Mammary epithelial cell (primary cell): ENCODE measurements around the gene PADI2.

ENCODE experiments used
- EZH2 ChIP-seq: IDR thresholded peaks from 2 replicates; pipeline ENCODE4 v1.6.1; 2012; ENCODE audit warnings: low read length, inconsistent platforms, borderline replicate concordance
- TF ChIP-seq, protein P1 (sequence below), 2 donors: IDR thresholded peaks in 1 of 2; conservative IDR thresholded peaks in 1 of 2; 2 replicates each; pipeline ENCODE4 v1.5.1; 2011 to 2012; ENCODE audit warnings: inconsistent platforms in 2 of 2, low read length in 2 of 2, mild to moderate bottlenecking in 2 of 2, control low read depth in 1 of 2, low read depth in 1 of 2; ENCODE audit not compliant: insufficient read depth in 1 of 2; ENCODE audit errors: extremely low read depth in 1 of 2

DNA sequence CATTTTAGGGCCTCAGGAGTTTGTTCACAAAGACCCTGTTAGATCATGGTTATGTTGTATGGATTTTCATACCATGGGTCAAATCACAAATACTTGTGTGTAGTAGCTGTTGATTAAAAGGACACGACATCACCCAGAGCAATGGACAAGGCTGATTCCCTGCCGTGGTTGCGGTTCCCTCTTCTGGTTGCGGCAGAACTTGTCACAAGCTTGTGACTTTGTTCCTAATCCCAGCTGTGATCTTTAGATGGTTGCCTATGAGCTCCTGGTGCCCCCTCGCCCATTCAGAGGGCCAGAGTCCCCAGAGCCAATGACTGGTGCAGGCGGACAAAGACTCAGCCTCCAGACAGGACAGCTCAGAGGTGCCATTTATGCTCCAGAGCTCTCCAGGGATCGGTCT lies 53.6 kb downstream of the PADI2 start:
- TF ChIP-seq, protein P1, sequence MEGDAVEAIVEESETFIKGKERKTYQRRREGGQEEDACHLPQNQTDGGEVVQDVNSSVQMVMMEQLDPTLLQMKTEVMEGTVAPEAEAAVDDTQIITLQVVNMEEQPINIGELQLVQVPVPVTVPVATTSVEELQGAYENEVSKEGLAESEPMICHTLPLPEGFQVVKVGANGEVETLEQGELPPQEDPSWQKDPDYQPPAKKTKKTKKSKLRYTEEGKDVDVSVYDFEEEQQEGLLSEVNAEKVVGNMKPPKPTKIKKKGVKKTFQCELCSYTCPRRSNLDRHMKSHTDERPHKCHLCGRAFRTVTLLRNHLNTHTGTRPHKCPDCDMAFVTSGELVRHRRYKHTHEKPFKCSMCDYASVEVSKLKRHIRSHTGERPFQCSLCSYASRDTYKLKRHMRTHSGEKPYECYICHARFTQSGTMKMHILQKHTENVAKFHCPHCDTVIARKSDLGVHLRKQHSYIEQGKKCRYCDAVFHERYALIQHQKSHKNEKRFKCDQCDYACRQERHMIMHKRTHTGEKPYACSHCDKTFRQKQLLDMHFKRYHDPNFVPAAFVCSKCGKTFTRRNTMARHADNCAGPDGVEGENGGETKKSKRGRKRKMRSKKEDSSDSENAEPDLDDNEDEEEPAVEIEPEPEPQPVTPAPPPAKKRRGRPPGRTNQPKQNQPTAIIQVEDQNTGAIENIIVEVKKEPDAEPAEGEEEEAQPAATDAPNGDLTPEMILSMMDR (conservative IDR thresholded peaks at IDR 0.05 in 1 of 2, IDR thresholded peaks at IDR 0.05 in 1 of 2; ENCODE audit: extremely low read depth in 1 of 2, insufficient read depth in 1 of 2, low read depth in 1 of 2, low read length in 2 of 2): no peak
- no peak for TF ChIP-seq EZH2
